Kidney epithelial cell (primary cell): ENCODE measurements around the gene OR5AP2. TPM values are rescaled to one million over a fixed set of nuclear protein-coding genes. Genes with fewer than 3 reads are reported as not detected.
A peak's percentile ranks its signal among the peaks of the same experiment; 100 is the strongest.
"Not testable (repeated sequence)": the region's sequence is repeated elsewhere in the genome, so short reads cannot be mapped to it uniquely, and the experiment has no call there.

Source experiments
- DNase-seq: peaks from one replicate; pipeline ENCODE4 v3.0.0-alpha.2; 2010; ENCODE audit warnings: low read depth
- H3K27me3 ChIP-seq: 2 replicates; pipeline ENCODE4 v1.6.0; 2011; ENCODE audit warnings: low read length; ENCODE audit not compliant: control insufficient read depth, insufficient read depth
- H3K36me3 ChIP-seq: 2 replicates; pipeline ENCODE4 v1.5.1; 2011; ENCODE audit warnings: low read length; ENCODE audit not compliant: control insufficient read depth, insufficient read depth
- H3K4me3 ChIP-seq: 2 replicates; pipeline ENCODE4 v1.5.1; 2011; ENCODE audit warnings: low read depth, mild to moderate bottlenecking, control low read depth, low read length
- CTCF ChIP-seq: IDR thresholded peaks from 2 replicates; pipeline ENCODE4 v1.5.1; 2011; ENCODE audit warnings: mild to moderate bottlenecking, moderate library complexity, low read length, control low read depth, inconsistent platforms; ENCODE audit not compliant: insufficient read depth, poor library complexity, severe bottlenecking
- total RNA-seq: library from RNA; depleted of rRNA; stranded (reverse); fragments of >200 nt; gene quantifications from 2 replicates; pipeline ENCODE4 v1.2.3, GENCODE V29; 2015

Gene OR5AP2
- total RNA-seq, 1 donor from 2014 or later: not detected

- no peak for DNase-seq
- Histone ChIP-seq H3K4me3 (no peak overlapping the region), H3K27me3 (no peaks in the 10 kb centered on the region), H3K36me3 (no peaks in the 10 kb centered on the region)
- no peak for TF ChIP-seq CTCF
Observed at GRCh38 chr11:56637500-56637899, 4.7 kb downstream of the OR5AP2 start.

GRCh38 chr11:56636861-56637260, 5.4 kb downstream of the OR5AP2 start:
- no peak for TF ChIP-seq CTCF

GRCh38 chr11:56632329-56632728, 9.9 kb downstream of the OR5AP2 start:
- H3K27me3 ChIP-seq: no peaks in the 10 kb centered on the region
- no peak for DNase-seq
- H3K4me3 ChIP-seq: no peak overlapping the region
- no peak for TF ChIP-seq CTCF
- no peaks in the 10 kb centered on the region for H3K36me3 ChIP-seq

More at GRCh38 chr11:56636861-56637260, 5.4 kb downstream of the OR5AP2 start:
- DNase-seq: no peak
- no peak overlapping the region for H3K4me3 ChIP-seq
- no peaks in the 10 kb centered on the region for H3K27me3 ChIP-seq
- no peaks in the 10 kb centered on the region for H3K36me3 ChIP-seq

GRCh38 chr11:56625946-56626345, 16.3 kb downstream of the OR5AP2 start:
- Histone ChIP-seq H3K27me3 (no peaks in the 10 kb centered on the region), H3K36me3 (no peaks in the 10 kb centered on the region), H3K4me3 (no peak overlapping the region)
- no peak for DNase-seq
- no peak for TF ChIP-seq CTCF

- Histone ChIP-seq H3K4me3 (no peak overlapping the region), H3K27me3 (no peaks in the 10 kb centered on the region), H3K36me3 (no peaks in the 10 kb centered on the region)
- peak; percentile 47 for TF ChIP-seq CTCF
- DNase-seq: peak; percentile 45
Observed at GRCh38 chr11:56624661-56625110, 17.6 kb downstream of the OR5AP2 start.

- H3K27me3 ChIP-seq: no peaks in the 10 kb centered on the region
- no peaks in the 10 kb centered on the region for H3K36me3 ChIP-seq
- H3K4me3 ChIP-seq: no peak overlapping the region
- no peak for TF ChIP-seq CTCF
- DNase-seq: no peak
Observed at GRCh38 chr11:56611174-56611573, 31.1 kb downstream of the OR5AP2 start.

GRCh38 chr11:56592088-56592717, 50.0 kb downstream of the OR5AP2 start:
- not testable (repeated sequence) for H3K4me3 ChIP-seq, H3K36me3 ChIP-seq, H3K27me3 ChIP-seq, DNase-seq
